ENCODE results near the gene VPS25.

GRCh38 chr17:42751628-42752027, 21.6 kb upstream of the VPS25 start:
- TF ChIP-seq REST (IDR thresholded peaks at IDR 0.05; ENCODE audit: borderline replicate concordance) (no peak), EP300 (conservative IDR thresholded peaks at IDR 0.05; ENCODE audit: poor library complexity, severe bottlenecking) (no peak), POLR2AphosphoS5 (IDR thresholded peaks at IDR 0.05) (no peak), EZH2 (IDR thresholded peaks at IDR 0.05; ENCODE audit: borderline replicate concordance, insufficient read depth, low read length, poor library complexity, severe bottlenecking) (no peak), MXI1 (conservative IDR thresholded peaks at IDR 0.05; ENCODE audit: poor library complexity, severe bottlenecking) (no peak), RAD21 (conservative IDR thresholded peaks at IDR 0.05) (no peak)
- TF ChIP-seq, protein P1, sequence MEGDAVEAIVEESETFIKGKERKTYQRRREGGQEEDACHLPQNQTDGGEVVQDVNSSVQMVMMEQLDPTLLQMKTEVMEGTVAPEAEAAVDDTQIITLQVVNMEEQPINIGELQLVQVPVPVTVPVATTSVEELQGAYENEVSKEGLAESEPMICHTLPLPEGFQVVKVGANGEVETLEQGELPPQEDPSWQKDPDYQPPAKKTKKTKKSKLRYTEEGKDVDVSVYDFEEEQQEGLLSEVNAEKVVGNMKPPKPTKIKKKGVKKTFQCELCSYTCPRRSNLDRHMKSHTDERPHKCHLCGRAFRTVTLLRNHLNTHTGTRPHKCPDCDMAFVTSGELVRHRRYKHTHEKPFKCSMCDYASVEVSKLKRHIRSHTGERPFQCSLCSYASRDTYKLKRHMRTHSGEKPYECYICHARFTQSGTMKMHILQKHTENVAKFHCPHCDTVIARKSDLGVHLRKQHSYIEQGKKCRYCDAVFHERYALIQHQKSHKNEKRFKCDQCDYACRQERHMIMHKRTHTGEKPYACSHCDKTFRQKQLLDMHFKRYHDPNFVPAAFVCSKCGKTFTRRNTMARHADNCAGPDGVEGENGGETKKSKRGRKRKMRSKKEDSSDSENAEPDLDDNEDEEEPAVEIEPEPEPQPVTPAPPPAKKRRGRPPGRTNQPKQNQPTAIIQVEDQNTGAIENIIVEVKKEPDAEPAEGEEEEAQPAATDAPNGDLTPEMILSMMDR (IDR thresholded peaks at IDR 0.05; ENCODE audit: poor library complexity, severe bottlenecking): no peak
